GM21529 (cell line): Measurements from ENCODE around the gene SERPINA12.
A peak's percentile ranks its signal among the peaks of the same experiment; 100 is the strongest.
"Not testable (repeated sequence)": the region's sequence is repeated elsewhere in the genome, so short reads cannot be mapped to it uniquely, and the experiment has no call there.

ENCODE experiments used
- ATAC-seq: cut with Tn5 transposase; IDR thresholded peaks from one replicate; pipeline ENCODE4 v1.9.1; 2021; ENCODE audit not compliant: unreplicated experiment

SERPINA12 gene

DNA sequence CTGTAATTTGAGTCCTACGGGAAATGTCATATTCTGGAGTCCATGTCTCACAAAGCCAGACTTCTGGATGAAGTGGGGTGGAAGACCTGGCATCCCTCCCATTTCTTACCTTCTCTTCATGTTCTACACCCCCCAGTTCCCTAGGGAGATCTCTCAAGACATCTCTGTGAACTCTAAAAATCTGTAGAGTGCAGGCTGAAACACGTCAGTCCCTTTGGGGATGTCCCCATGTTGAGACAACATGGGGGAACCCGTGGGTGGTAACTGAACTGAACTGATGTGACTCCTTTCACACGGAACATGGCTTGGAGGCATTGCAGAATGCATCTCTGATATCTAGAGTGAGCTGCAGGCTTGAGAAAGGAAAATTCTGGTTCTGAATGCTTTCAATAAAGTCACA, 15.2 kb downstream of the SERPINA12 start:
- ATAC-seq: no peak

DNA sequence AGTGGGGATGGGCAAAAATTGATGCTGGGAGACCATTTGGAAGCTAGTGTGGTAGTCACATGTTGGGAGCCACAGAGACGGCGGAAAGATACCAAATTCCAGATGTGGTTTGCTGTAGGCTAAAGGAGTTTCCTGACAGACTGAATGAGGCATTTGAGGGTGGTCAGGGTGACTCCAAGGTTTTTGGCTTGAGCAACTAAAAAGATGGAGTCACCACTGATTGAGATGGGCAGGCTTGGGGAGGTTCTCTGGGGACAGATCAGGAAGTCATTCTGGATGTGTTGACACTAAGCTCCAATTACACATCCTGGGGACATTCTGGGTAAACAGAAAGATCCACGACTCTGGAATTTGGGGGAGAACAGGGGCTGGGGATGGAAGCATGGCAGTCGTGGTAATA, 17.8 kb downstream of the SERPINA12 start:
- ATAC-seq: no peak

DNA sequence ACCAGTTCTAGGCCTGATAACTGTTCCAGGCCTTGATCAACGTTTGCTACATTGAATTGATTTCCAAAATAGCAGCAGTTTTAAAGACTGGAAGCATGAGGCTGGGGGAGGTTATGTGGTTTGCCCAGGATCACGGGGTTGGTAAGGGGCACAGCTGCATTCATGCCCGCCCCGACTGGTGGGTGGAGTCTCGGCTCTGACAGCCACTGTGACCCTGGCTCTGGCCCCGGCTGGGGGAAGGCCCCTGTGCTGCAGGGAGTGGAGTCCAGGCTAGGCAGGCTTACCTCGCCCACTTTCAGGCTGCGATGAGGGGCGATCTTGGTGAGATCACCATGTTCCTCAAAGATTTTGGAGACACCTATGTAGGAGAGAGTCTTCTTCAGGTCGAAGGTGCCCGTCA, 19.9 kb downstream of the SERPINA12 start:
- ATAC-seq: no peak

DNA sequence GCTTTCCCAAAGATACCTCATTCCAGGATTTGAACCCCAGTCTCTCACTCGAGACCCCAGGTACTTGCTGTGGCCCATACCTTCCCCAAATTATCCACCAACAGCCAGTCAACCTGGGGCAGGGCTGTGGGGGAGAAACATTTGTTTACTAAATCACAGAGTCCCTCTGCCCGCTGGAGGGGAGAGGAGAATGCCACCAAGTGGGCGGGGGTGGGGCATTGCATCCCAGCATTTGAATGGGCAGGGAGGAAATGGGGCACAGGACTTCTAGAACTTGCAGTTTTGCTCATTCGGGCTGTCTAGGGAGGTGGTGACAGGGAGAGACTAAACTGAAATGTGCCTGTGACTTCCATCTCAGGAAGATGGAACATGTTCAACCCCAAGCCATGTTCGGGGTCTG, 22.4 kb downstream of the SERPINA12 start:
- no peak for ATAC-seq

DNA sequence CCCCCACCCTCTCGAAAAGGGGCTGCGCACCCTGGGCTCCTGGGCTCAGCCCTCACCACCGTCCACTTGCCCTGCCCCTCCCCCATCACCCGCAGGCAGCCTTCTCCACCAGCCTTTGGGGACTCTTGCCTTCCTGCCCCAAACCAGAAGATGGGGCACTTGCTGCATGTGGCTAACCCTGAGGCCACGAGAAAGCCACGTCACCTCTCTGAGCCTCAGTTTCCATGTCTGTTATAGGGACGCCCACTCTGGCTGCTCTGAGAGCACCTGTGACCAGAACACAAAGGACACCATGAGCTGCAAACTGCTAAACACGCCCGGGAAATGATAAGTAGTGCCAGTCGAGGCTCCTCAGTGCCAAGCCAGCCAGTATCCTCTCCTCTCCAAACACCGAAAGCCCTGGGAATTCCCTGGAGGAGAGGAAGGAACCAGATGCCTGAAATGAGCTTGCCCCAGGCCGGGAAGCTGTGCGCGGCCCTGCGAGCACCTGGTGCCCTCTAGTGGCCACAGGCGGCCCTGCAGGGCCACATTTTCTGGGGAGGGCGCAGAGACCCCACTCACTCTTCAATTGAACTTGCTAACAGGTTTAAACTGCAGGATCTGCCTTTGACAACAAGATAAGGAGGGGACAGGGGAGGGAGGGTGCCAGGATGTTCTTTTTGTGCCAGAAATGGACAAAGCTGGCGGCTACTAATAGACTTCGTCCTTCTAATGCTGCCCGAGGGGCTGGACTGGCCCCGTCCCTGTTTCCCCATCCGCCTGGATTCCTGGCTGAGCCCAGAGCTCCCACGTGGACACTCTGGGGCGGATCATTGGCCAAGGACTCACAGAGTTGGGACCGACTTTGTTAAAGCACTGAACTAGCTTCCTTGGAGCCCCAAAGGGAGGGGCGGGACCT, 23.1 kb downstream of the SERPINA12 start:
- ATAC-seq: peak; percentile 45

DNA sequence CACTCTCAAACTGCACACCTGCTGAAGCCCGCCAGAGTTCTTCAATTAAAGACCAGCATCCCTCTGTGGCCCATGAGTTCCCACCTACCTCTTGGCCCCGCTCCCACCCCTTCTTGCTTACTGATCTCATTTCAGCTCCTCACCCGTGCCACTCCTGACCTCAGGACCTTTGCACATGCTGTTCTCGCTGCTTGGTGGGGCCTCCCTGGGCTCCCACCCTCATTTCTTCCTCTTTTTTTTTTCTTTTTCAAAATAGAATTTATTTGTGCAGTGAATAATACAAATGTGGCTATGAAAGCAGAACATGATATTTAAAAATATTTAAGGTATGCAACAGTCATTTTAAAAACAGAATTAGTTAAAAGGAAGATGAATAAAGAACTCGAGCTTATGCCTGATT, 24.8 kb downstream of the SERPINA12 start:
- ATAC-seq: no peak

DNA sequence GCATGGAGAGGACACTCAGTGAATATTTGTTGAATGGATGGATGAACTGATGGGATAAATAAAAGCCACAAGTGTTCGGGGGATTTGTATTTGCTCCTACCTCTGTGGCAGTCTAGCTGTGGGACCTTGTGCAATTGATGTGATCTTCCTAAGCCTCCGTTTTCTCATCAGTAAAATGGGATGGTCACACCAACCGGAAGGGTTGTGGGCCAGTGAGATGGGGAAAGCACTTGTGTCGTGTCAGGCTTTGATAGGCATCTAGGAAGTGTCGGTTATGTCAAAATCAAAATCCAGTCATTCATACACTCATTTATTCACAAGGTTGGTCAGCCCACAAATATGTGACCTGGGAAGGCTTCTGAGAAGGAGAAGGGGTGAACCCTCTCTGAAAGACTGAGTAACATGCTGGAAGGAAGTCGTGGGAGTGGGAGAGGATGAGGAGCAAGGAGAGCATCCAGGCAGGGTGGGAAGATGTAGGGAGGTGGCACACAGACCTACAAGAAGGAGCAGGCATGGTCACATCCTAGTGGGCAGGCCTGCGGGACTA, 25.5 kb downstream of the SERPINA12 start:
- no peak for ATAC-seq

DNA sequence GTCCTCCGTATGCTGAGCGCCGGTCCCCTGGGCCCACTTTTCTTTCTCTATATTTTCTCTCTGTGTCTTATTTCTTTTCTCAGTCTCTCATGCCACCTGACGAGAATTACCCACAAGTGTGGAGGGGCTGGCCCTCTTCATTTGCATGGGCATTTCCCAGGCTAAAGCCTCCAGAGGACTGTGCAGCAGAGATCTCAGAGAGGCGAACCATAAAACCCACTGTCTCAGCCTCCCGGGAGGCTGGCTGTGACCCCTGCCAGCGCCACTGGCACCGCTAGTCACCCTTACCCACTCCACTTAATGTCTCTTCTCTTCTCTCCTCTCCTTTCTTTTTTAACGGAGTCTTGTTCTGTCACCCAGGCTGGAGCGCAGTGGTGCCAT, 26.2 kb downstream of the SERPINA12 start:
- peak; percentile 49 for ATAC-seq

DNA sequence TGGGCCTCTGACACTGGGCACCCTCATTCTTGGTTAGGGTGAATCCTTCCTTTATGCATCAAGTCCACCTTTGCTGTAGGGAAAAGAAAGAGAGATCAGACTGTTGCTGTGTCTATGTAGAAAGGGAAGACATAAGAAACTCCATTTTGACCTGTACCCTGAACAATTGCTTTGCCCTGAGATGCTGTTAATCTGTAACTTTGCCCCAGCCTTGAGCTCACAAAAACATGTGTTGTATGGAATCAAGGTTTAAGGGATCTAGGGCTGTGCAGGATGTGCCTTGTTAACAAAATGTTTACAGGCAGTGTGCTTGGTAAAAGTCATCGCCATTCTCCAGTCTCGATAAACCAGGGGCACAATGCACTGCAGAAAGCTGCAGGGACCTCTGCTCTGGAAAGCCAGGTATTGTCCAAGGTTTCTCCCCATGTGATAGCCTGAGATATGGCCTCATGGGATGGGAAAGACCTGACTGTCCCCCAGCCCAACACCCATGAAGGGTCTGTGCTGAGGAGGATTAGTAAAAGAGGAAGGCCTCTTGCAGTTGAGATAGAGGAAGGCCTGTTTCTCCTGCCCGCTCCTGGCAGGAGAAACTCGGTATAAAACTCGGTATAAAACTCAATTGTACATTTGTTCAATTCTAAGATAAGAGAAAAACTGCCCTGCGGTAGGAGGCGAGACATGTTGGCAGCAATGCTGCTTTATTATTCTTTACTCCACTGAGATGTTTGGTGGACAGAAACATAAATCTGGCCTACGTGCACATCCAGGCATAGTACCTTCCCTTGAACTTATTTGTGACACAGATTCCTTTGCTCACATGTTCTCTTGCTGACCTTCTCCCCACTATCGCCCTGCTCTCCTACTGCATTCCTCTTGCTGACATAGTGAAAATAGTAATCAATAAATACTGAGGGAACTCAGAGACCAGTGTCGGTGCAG, 26.9 kb downstream of the SERPINA12 start:
- ATAC-seq: not testable (repeated sequence)

DNA sequence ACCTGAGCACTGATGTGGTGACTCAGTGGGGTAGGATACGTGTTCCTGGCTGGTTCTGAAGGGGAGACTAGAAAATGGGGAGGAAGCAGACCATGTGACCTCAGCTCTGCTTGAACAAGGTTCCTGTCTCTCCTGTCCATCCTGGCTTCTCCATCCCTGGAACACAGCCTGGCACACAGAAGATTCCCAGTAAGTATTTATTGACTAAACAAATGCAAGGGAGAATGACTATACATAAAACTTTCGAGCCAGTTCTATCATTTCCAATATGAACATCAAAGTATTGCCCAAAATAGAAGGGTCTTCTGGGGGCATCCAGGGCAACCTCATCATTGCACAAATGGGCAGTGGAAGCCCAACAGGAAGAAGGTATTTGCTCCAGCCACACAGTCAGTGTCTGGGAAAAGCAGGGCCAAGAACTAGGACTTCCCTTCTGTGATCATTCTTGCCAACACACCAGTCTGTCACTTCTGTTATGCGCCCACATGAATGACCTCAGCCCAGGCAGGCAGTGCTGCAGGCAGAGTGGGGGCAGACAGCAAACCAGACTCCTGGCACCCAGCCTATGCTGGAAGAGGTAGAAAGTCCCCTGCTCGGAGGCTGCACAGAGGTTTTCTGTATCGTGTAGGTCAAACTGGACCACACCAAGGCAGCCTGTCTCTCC, 27.7 kb downstream of the SERPINA12 start:
- ATAC-seq: no peak

DNA sequence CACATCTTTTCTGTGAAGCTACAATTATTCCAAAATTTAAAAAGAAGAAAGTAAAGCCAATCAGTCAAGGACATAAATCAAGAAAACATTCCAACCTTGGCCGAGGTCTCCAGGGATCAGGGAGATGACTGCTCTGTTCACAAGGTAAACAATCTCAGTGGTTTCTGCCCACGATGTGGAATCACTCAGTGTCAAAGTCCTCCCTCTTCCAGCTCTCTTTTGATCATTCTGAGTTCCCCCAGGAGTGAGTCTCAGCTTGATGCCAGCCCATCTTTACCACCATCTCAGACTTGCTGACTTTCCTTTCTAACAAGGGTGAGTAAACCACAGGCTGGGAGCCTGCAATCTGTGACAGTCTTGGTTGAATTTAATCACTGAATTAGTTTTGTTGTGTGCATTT, 28.5 kb downstream of the SERPINA12 start:
- ATAC-seq: no peak

DNA sequence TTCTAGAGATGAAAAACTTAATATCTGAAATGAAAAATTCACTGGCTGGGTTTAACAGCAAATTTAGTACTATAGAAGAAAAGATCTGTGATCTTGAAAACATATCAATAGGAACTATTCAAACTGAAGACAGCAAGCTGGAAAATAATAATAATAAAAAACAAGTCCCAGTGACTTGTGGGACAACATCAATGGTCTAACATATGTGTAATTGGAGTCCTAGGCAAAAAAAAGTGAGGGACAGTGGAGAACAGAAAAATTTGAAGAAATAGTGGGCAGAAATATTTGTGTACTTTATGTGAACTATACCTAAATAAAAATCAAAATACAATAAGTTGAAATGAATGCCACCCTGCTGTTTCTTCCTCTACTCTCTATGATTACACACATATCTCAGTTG, 30.8 kb downstream of the SERPINA12 start:
- ATAC-seq: no peak

DNA sequence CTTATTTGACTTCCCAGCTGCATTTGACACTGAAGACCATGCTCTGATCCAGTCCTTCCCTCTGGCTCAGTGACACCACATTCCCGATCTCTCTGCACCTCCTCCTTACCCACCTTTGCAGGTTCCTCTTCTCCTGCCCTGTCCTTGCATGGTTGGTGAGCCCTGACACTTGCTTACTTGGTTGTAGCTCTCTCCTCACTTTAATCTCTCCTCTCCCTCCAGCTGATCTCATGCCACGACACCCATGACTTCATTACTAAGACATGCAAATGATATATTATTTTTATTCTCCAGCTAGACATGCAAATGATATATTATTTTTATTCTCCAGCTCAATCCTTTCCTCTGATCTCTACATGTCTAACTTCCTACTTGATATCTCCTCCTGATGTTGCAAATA, 33.2 kb downstream of the SERPINA12 start, which contains the start of gene SERPINA9:
SERPINA9 (minus strand) TSS at position 175 of the 400 bp plus-strand sequence. CDS start 6,357 bp downstream, outside the sequence.
- no peak for ATAC-seq

DNA sequence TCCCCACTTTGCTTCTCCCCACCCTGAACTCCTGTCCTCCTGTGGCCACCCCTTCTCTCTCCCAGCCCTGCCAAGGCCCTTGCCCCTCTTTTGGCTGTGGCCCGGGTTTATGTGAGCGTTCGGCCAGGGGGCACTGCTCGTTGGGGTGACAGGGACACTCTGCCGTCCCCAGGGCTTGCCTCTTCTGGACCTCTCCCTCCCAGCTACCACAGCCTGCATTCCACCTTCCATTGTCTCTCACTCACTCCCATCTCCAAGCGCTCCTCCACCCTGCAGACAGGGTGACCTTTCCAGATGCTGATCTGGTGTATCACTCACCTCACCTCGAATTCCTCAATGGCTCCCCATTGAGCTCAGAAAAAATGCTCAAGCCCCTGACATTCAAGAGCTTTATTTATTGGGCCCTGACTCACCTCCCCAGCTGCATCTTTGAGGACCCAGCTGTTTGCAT, 34.7 kb downstream of the SERPINA12 start:
- ATAC-seq: no peak

DNA sequence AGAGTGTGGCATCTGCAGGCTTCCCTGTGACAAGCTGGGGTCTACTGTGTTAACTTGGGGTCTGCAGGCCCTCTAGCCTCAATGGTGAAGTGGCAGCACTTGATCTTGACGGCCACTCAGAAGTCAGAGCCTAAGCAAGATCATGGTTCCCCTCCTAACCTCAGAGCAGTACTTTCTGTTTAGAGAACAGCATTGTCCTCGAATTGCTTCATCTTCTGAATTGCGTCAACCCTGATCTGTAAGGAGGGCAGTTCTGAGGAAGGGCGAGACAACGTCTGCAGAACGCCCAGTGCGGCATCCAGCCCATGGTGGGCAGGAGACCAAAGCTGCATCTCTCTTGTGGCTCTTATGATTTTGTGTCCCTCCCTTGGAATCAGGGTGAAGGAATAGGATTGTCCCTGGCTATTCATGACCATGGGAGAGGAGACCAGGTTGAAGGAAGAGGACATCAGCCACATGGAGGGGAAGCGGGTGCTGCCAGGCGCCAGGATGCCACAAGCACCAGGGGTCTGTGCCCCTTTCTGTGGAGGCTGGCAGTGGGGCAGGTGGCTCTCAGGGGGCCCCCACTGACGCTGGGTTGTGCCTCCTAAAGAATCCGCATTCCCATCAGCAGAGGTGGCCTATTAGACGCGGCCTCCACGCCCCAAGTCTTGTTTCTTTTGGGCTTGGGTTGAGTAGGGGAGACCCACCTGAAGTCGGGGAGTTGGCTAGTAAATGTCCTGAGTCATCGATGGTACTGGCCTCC, 35.4 kb downstream of the SERPINA12 start:
- ATAC-seq: no peak

DNA sequence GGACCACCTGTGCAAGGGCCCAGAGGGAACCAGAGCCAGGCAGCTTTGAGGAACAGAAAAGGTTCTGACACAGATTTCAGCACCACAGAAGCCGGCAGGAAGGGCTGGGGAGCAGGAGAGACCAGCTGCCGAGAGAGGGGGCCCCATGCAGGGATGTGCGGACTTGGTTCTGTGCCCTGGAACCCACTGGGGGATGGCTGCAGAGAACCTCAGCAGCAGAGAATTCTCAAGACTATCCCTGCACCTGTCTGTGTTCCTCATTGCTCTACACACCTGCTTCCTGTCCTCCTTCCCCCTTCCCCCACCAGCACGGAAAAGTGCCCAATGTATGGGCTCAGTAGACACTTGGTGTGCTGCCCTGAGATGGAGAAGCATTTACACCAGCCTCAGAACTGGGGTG, 36.4 kb downstream of the SERPINA12 start:
- ATAC-seq: no peak

DNA sequence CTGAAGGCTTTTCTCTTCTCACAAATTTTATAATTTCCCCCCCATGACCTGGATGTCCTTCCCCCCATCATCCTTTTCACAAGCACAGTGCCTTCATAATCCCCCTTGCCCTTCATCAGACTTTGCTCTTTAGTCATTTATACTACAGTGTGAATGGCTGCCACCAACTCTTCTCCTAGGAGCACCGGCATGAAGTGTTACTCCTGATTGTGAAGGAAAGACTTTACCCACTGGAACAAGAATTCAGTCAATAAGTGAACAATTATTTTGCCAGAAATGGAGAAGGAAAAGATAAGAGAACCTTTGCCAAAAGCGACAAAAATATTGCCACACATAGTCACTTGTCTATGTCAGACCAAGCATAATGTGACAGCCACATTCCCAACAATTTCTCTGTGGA, 38.2 kb downstream of the SERPINA12 start:
- no peak for ATAC-seq

DNA sequence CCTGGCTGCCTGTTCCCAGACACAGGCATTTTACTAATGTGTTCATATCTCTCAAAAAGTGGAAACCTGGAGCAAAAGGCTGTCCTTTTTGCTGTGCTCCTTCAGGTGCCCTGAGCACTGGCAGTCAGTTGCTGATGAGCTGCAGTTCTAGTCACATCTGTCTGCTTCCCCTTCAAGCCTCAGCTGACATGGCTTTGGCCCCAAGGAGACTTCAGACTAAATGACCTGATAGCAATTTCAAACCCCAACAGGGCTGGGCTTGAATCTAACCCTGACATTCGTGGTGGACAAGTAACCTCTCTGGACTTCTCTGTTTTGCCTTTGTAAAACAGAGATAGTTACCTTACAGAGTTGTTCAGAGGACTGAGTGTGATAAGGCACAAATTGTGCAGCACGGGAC, 39.0 kb downstream of the SERPINA12 start:
- ATAC-seq: no peak

DNA sequence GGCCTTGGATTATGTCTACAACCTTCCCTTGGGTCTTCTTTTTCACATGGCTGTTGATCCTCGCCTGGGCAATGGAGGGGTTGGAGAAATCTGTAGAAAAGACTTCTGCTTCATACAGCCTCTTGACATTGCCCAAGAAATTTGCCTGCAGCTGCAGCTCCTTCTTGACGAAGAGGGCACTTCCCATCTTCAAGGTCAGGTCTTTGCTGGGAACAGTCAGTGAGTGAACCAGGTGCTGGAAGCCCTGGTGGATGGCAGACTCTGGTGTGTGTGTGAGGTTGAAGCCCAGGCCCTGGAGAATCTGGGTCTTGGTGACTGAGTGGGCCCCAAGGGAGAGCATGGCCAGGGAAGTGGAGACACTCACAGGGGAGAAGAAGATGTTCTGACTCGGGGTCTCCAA, 40.0 kb downstream of the SERPINA12 start:
- ATAC-seq: no peak
